Activated CD8-positive, alpha-beta memory T cell treated with anti-CD3 and anti-CD28 coated beads for 48 hours (primary cell): ENCODE results near the gene DAB2IP.

Source experiments
- DNase-seq, 3 experiments: peaks; one replicate each; pipeline ENCODE4 v3.0.0-alpha.2; 2020; ENCODE audit warnings: low read depth in 2 of 3, low spot score in 2 of 3

DAB2IP gene

DNA sequence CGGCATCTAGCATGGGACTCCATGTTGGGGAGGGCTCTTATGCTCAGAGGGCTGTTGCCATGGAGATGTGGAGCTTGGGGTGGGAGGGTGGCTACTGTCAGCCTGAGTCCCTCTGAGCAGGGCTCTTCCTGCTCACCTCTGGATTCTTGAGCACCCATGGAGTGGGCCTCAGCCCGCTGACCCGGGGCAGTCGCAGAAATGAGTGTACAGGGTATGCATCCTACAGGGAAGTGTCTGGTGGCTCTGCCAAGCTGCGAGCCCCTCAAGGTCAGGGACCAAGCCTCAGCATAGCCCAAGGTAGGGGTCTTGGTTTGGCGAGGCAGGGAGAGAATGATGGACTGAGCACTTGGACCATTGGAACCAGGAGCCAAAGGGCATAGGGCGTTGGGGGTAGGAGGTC, 104.1 kb downstream of the DAB2IP start:
- no peak for DNase-seq

DNA sequence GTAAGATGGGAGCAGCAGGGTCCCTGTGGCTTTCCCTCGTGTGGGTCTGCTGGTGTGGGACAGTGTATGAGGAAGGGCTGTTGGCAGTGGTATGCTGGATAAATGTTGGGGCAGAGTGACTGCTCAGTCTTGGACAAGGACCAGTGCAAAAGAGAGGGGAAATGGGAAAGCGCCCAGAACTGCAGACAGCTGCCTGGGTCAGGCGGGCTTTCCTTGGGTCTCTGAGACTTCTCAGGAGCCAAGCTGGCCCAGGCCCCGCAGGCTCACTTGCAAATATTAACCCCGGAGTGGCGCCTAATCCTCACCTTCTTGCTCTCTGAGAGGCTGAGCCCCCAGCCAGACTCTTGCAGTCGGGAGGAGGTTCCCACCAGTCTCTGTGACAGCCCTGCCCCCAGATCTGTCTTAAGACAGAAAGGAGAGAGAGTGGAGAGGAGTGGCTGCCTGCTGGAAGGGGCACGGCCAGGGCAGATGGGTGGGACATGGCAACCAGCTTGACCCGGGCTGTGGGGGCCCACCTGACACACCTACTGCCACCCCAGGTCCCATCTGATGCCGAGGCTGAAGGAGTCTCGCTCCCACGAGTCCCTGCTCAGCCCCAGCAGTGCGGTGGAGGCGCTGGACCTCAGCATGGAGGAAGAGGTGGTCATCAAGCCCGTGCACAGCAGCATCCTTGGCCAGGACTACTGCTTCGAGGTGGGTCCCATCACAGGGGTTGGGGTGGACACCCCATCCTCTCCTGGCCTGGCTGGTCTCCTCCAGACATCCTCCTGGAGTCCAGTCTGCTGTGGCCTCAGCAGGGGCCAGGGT, 105.2 kb downstream of the DAB2IP start:
- no peak for DNase-seq

DNA sequence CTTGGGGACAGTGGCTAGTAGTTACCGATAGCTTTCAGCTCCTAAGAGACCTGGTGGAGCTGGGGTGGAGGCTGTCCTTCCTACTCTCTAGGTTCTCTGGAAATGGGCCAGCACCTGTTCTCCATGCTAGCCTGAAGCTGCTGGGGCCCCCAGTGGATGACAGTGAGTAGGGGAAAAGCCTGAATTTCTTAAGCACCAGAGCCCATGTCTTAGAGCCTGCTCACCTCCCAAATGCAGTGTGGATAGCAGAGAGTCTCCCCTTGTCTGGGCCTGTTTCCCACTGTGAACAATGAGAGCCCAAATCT, 105.8 kb downstream of the DAB2IP start:
- DNase-seq: no peak

GRCh38 chr9:121758693-121759092, 107.3 kb downstream of the DAB2IP start:
- no peak for DNase-seq

- no peak for DNase-seq
These were observed 108.6 kb downstream of the DAB2IP start for GRCh38 chr9:121759996-121760395.

DNA sequence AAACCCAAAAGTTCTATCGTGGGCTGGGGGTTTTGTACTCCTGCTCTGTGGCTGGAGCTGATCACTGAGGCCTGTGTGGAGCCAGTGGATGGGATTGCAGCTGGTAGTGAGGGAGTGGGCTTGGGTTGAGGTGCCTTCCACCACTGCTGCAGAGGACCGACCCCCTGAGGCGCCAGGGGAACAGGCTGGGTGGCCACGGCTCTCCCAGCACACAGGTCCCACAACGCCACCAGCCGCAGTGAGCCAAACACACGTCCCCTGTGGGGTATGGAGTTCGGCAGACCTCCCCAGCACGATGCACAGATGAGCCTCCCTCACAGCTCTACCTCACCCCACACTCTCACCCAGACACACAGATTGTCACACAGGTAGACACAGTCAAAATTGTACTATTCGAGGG, 109.1 kb downstream of the DAB2IP start:
- DNase-seq: no peak

DNA sequence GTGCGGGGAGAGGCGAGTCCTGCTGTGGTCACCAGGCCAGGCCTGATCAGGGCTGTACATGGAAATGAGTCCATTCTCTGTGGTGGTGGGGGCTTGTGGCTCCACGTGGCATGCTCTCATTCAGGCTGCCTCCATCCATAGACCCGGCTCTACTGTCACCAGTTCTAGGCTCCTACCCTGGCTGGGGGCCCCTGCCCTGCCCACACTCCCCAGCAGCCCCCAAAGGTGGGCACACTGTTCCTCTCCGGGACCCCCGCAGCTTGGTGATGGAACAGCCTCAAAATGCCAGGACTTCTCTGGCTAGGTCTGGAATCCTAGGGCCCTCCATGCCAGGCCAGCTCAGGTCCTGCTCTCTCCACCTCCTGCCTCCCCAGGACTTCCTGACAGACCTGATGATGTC, 111.7 kb downstream of the DAB2IP start:
- DNase-seq: no peak

GRCh38 chr9:121763561-121764370, 112.3 kb downstream of the DAB2IP start:
- DNase-seq: no peak

DNA sequence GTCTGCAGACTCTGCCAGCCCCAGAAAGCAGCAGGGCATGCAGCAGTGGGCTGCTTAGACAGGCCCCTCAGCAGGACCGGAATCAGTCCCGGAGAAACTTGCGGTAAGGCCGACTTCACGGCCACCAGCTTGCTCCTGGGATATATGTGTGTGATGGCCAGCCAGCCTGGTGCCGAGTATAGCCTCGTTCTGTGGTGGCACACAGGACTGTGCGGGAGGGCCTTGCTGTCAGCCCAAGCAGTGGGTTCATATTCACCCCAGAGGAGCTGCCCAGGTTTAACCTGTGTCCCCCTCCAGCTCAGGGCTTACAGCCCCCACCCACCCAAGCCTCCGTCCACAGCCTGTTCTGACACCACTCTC, 112.9 kb downstream of the DAB2IP start:
- DNase-seq: no peak

GRCh38 chr9:121765021-121765950, 113.9 kb downstream of the DAB2IP start:
- DNase-seq: no peak

- no peak for DNase-seq
These were observed 114.7 kb downstream of the DAB2IP start for GRCh38 chr9:121766081-121766683.

DNA sequence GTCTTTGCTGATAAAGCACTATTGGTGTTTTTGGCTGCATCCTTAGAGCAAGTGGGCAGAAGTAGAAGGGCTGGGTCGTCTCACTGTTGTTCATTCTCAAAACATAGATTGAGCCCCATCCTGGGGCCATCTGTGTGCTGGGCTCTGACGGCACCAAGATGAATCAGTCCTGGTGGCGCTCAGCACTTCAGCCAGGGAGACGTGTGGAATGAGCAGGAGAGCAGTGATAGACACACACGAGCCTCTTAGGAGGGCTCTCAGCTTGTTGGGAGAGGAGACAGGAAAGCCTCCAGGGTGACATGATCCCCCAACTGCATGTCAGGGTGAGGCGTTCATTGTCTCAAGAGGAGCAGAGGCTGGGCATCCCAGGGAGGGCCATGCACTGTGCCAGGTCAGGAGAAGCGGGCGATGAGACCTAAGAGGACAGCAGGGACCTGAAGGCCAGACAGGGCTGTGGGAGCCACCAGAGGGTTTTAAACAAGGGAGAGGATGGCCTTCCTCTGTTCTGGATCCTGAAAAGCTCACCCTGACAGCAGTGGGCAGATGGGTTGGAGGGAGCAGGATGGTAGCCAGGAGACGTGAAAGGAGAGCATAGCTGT, 115.8 kb downstream of the DAB2IP start:
- DNase-seq: no peak

DNA sequence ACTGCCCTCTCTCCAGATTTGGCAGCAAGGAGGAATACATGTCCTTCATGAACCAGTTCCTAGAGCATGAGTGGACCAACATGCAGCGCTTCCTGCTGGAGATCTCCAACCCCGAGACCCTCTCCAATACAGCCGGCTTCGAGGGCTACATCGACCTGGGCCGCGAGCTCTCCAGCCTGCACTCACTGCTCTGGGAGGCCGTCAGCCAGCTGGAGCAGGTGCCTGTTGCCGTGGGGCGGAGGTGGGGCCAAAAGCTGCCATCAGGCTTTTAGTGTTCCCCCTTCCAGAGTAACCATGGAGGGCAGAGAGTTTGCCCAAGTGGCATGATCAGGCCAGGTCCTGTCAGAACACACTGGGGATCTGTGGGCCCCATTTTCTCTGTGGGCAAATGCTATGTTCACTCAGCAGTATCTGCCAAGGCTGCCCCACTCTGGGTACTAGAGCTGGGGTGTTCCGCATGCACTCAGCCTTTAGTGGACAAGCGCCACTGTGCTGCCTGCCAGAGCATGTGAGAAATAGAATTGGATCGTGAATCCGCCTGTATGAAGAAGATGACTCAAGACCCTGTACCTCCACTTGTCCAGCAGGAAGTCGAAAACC, 117.1 kb downstream of the DAB2IP start:
- DNase-seq: no peak

GRCh38 chr9:121769939-121770338, 118.5 kb downstream of the DAB2IP start:
- DNase-seq: no peak

GRCh38 chr9:121770415-121771273, 119.2 kb downstream of the DAB2IP start:
- no peak for DNase-seq

- no peak for DNase-seq
These were observed 120.0 kb downstream of the DAB2IP start for GRCh38 chr9:121771418-121771817.

GRCh38 chr9:121771851-121772599, 120.6 kb downstream of the DAB2IP start:
- no peak for DNase-seq

DNA sequence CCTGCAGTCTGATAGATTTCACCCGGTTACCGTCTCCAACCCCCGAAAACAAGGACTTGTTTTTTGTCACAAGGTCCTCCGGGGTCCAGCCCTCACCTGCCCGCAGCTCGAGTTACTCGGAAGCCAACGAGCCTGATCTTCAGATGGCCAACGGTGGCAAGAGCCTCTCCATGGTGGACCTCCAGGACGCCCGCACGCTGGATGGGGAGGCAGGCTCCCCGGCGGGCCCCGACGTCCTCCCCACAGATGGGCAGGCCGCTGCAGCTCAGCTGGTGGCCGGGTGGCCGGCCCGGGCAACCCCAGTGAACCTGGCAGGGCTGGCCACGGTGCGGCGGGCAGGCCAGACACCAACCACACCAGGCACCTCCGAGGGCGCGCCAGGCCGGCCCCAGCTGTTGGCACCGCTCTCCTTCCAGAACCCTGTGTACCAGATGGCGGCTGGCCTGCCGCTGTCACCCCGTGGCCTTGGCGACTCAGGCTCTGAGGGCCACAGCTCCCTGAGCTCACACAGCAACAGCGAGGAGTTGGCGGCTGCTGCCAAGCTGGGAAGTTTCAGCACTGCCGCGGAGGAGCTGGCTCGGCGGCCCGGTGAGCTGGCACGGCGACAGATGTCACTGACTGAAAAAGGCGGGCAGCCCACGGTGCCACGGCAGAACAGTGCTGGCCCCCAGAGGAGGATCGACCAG, 121.3 kb downstream of the DAB2IP start:
- DNase-seq: no peak
